HG03354 (cell line): Measurements from ENCODE around the gene NOX4.
"Not testable (repeated sequence)": the region's sequence is repeated elsewhere in the genome, so short reads cannot be mapped to it uniquely, and the experiment has no call there.

Source experiments
- ATAC-seq: cut with Tn5 transposase; IDR thresholded peaks from one replicate; pipeline ENCODE4 v1.9.1; 2021; ENCODE audit warnings: mild to moderate bottlenecking; ENCODE audit not compliant: unreplicated experiment, poor library complexity, severe bottlenecking

NOX4 gene

DNA sequence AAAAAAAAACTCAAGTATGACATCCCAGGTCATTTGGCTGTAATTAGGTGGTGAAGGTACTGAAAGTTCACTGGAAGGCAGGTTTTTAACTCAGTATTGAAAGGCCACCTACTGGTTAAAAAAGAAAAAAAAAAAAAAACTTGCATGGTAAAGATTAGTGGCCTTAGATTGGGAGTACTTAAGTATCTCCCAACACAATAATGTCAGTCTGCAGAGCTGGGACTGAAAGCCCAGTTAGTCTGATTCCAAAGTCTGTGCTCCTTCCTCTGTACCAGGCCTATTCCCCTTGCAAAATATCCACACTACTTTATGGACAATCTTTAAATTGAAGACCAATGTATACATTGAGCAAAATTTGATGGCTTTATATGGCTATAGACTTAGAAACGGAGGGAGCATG is 85.5 kb downstream of the NOX4 start:
- ATAC-seq, result no peak

GRCh38 chr11:89391654-89392053 is 99.5 kb downstream of the NOX4 start:
- not testable (repeated sequence) for ATAC-seq

DNA sequence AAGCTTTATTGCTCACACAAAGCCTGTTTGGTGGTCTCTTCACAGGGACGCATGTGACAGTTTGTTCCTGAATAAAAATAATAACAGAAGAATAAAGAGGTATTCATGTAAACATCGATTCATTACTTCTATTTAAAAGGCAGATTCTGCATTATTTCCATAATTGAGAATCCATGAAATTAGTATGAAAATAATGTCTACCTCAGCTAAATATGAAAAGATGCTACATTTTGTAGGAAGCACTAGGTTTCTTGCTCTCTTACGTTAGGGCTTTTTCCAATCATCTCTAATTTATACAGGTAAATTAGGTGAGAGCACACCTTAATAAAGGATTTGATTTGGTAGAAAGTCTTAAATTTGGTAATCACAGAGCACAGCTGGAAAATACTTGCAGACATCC is 103.7 kb downstream of the NOX4 start:
- ATAC-seq, result not testable (repeated sequence)

DNA sequence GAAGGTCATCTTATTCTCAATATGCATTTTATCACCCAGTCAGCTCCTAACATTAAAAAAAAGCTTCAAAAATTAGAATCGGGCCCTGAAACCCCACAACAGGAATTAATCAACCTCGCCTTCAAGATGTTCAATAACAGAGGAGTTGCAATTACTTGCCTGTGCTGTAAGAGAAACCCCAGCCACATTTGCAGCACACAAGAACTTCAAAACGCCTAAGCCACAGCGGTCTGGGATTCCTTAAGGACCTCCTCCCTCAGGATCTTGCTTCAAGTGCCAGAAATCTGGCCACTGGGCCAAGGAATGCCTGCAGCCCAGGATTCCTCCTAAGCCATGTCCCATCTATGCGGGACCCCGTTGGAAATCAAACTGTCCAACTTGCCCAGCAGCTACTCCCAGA is 108.2 kb downstream of the NOX4 start:
- ATAC-seq, result not testable (repeated sequence)

DNA sequence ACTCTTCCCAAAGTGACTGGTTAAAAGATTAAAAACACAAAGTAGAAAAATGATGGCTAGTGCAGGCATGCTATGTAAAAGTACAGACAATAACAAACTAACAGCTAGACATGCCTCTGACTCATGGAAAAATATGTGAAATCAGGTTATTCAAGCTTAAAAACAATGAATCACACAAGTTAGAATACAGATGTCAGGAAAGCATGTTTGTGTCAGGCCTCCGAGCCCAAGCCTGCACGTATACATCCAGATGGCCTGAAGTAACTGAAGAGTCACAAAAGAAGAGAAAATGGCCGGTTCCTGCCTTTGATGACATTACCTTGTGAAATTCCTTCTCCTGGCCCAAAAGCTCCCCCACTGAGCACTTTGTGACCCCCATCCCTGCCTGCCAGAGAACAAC is 110.1 kb downstream of the NOX4 start:
- ATAC-seq, result no peak

DNA sequence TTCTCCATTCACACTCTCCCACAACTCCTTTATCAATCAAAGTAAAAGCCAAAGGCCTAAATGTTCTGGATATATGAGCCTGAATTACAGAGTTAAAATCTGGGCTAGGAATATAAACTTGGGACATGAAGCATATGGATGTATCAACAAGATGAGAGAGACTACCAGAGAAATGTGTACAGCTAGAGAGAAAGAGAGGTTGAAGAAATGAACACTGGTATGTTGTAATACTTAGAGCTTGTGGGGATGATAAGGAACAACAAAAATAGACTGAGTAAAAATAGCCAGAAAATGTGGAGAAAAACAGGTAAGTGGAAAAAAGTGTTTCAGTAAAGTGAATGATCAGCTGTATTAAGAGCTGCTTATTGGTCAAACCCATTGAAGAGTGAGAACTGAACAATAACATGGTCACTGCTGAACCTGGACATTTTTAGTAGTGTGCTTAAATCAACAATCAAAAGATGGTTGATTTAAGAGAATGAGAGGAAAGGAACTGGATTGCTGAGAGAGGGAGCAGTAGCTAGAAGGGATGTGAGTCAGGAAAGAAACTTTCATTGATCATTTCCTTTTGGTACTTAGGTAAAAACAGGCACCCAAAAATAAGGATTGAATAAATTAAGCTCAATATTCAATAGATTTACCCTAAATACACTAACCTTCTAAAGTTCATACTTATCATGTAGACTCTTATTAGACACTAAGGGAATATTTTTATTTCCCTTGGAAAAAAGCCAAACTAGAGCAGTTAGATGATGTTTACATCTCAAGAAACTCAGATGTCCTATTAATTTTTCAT is 111.0 kb downstream of the NOX4 start:
- ATAC-seq, result not testable (repeated sequence)

- not testable (repeated sequence) for ATAC-seq
These were observed 112.2 kb downstream of the NOX4 start for GRCh38 chr11:89378986-89379385.

- not testable (repeated sequence) for ATAC-seq
These were observed 121.8 kb downstream of the NOX4 start for GRCh38 chr11:89369356-89369755.

DNA sequence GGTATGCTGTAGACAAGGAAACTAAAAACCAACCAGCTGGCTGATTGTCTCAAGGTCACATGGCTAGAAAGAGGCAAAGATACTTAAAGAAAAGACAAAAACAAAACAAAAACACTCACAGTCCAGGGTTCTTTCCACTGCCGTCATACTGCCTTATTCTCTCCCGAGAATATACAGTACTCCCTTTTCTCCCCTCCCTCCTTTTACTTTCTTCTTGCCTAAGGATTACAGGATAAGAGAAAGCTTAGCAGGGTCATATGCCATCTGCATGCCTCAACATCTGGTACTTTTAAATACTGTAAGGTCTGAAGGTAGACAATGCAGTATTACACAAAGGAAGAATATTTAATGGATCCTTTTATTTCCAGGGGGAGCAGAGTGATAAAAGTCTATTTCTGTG is 126.3 kb downstream of the NOX4 start:
- ATAC-seq, result not testable (repeated sequence)

GRCh38 chr11:89361734-89362133 is 129.4 kb downstream of the NOX4 start:
- no peak for ATAC-seq

DNA sequence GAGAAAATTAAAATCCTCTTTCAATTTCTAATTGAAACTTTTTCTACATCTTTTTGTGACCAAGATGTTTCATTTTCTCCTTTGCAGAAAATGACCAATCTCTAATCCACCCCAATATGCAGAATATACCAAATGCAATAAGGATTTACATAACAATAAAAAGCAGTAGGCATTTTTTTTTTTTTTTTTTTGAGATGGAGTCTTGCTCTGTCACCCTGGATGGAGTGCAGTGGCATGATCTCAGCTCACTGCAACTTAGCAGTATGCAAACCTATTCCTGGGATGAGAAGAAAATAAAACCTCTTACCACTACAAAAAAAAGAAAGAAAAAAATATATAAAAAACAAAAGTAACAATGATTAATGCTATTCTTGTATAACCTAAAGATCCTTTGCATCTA is 132.0 kb downstream of the NOX4 start:
- not testable (repeated sequence) for ATAC-seq

- ATAC-seq, result no peak
These were observed 132.4 kb downstream of the NOX4 start for GRCh38 chr11:89358761-89359160.

DNA sequence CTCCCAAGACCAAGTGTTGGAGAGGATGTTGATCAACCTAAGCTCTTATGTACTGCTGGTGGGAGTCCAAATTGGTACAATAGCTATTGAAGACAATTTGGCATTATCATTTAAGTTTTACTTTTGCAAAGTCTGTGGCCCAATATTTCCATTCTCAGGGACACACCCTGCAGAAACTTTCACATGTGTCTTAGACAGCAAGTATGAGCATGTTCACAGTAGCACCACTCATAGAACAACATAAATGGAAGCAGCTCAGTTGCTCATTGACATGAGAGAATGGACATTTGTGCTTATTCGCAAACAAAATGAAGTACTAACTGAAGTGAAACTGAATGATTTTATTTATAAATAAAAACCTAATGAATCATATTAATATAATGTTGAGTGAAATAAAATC is 135.5 kb downstream of the NOX4 start:
- no peak for ATAC-seq

DNA sequence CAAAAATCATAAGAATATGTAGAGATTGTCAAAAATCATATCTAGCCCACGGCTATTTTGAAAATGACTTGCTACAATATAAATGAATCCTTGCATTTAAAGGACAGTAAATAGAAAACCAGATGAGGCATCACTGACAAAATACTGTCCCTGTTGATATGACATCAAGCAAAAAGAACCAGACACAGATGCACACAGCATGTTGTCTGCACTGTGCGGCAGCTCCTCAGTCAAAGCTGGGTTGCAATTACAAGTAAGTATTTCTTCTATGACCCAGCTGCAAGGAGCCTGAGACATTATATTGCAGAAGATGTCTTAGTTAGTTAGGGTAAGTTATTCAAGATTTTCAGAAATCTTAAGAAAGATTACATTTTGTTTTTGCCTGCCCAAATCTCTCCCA is 136.7 kb downstream of the NOX4 start:
- not testable (repeated sequence) for ATAC-seq

- no peak for ATAC-seq
These were observed 144.1 kb downstream of the NOX4 start for GRCh38 chr11:89347071-89347470.

DNA sequence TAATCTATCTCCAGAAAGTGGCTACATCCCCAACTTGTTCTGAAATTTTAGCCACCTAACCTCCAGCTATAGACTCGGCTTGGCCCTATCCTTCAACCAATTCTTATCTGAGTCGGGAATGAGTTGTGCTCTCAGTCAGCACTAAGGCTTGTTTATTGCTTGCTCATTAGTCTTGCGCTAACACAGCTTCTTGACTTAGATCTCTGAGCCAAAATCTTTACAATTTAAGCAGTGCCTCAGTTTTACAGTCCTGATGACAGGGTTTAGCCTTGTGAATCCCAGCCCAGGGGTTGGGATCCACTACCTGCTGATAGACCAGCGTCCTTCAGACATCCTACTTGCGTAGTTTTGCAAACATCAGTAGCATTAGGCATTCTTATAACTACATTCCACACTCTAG is 144.6 kb downstream of the NOX4 start:
- ATAC-seq, result no peak

GRCh38 chr11:89342880-89343572 is 148.1 kb downstream of the NOX4 start:
- ATAC-seq, result not testable (repeated sequence)

DNA sequence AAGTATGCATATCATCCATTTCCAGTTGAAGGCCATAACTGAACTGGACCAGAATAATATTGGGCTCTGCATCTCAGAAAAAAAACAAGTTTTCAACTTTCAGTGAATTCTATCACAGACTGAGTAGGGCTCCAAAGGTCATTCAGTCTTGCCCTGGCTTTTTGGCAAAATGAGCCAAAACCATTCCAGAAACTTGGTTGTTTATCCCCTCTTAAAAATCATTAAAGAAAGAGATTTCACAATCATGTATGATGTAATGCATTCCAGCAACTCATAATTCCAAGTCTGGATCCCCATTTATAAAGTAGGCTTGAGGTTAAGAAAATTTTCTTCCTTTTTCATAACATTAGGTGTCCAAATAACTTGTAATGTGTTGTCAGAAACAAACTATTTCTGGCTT is 150.7 kb downstream of the NOX4 start:
- ATAC-seq, result not testable (repeated sequence)

- not testable (repeated sequence) for ATAC-seq
These were observed 153.1 kb downstream of the NOX4 start for GRCh38 chr11:89338073-89338472.

GRCh38 chr11:89337100-89337650 is 154.0 kb downstream of the NOX4 start:
- not testable (repeated sequence) for ATAC-seq

DNA sequence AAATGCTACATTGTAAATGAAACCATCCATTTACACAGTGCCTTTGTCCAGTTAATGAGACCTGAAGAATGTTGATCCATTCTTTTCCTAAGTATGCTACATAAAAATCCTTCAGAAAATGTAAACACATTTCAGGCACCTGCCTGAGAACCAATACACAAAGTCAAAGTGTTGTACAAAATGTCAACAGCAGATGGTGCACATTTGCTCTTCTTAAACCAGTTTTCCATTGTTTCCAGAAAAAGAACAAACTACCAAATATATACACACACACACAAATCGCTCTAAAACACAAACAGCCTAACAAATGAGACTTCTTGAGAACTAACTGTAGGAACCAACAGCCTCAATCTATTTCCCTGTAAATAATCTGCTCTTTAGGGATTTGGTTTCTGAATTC is 157.5 kb downstream of the NOX4 start:
- not testable (repeated sequence) for ATAC-seq
